ENCODE results near the gene ETFA.

ETFA gene

GRCh38 chr15:76179023-76179422, 132.2 kb downstream of the ETFA start:
- TF ChIP-seq CTCF (IDR thresholded peaks at IDR 0.05; ENCODE audit: borderline replicate concordance, insufficient read depth, low read depth, low read length), result no peak
- H3K4me3 ChIP-seq (ENCODE audit: low read depth, low read length), result no peak overlapping the region

GRCh38 chr15:76178296-76179000, 132.8 kb downstream of the ETFA start:
- H3K4me3 ChIP-seq (ENCODE audit: low read depth, low read length), result no peak overlapping the region
- TF ChIP-seq CTCF (IDR thresholded peaks at IDR 0.05; ENCODE audit: borderline replicate concordance, insufficient read depth, low read depth, low read length), result no peak

- H3K4me3 ChIP-seq (ENCODE audit: low read depth, low read length), result no peak overlapping the region
- TF ChIP-seq CTCF (IDR thresholded peaks at IDR 0.05; ENCODE audit: borderline replicate concordance, insufficient read depth, low read depth, low read length), result no peak
Observed at GRCh38 chr15:76177491-76178040, 133.7 kb downstream of the ETFA start.

GRCh38 chr15:76176487-76177085, 134.7 kb downstream of the ETFA start:
- no peak overlapping the region for H3K4me3 ChIP-seq (ENCODE audit: low read depth, low read length)
- TF ChIP-seq CTCF (IDR thresholded peaks at IDR 0.05; ENCODE audit: borderline replicate concordance, insufficient read depth, low read depth, low read length), result no peak

GRCh38 chr15:76176059-76176458, 135.2 kb downstream of the ETFA start:
- TF ChIP-seq CTCF (IDR thresholded peaks at IDR 0.05; ENCODE audit: borderline replicate concordance, insufficient read depth, low read depth, low read length), result no peak
- no peak overlapping the region for H3K4me3 ChIP-seq (ENCODE audit: low read depth, low read length)

GRCh38 chr15:76175442-76175841, 135.8 kb downstream of the ETFA start:
- no peak for TF ChIP-seq CTCF (IDR thresholded peaks at IDR 0.05; ENCODE audit: borderline replicate concordance, insufficient read depth, low read depth, low read length)
- H3K4me3 ChIP-seq (ENCODE audit: low read depth, low read length), result no peak overlapping the region

GRCh38 chr15:76174654-76175053, 136.6 kb downstream of the ETFA start:
- no peak overlapping the region for H3K4me3 ChIP-seq (ENCODE audit: low read depth, low read length)
- no peak for TF ChIP-seq CTCF (IDR thresholded peaks at IDR 0.05; ENCODE audit: borderline replicate concordance, insufficient read depth, low read depth, low read length)
